ENCODE results near the gene UBL4A.
A peak's percentile ranks its signal among the peaks of the same experiment; 100 is the strongest.

Gene UBL4A

DNA sequence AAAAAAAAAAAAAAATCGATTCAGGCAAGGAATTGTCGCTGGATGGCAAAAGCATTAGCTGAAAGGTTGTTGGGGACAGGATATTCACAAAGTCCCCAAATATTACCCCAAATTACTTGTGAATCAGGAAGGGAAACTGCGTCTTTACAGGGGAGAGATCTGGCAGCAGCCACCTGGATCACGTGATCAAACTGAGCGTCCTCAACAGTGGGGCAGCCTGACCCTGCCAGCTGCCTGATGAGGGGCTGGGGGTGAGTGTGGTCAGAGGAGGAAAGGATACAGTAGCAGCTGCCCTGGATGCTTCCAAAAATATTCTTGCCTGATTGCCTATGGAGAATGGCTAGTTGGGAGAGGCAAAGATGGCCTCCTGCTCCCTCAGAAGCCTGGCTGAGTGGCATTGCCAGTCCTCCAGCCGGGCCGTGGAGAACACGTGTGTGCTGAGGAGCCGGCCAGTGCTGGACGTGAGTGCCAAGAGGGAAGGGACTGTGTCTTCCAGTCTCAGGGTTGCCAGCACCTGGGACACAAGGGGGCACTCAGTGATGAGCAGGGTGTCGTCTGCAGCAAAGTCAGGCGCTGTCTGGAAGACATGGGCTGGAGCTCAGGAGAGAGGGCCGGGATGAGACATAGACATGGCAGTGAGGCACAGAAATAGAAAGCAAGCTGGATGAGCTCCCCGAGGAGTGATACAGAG, 4.4 kb downstream of the UBL4A start:
- DNase-seq: no peak

- no peak for DNase-seq
These were observed 5.2 kb downstream of the UBL4A start for GRCh38 chrX:154481195-154481594.

GRCh38 chrX:154478728-154479622, 7.4 kb downstream of the UBL4A start, which contains the start of gene LAGE3:
LAGE3 (minus strand) TSS chrX:154479281; CDS start chrX:154478915, 366 bp downstream.
- DNase-seq: peak; percentile 94

DNA sequence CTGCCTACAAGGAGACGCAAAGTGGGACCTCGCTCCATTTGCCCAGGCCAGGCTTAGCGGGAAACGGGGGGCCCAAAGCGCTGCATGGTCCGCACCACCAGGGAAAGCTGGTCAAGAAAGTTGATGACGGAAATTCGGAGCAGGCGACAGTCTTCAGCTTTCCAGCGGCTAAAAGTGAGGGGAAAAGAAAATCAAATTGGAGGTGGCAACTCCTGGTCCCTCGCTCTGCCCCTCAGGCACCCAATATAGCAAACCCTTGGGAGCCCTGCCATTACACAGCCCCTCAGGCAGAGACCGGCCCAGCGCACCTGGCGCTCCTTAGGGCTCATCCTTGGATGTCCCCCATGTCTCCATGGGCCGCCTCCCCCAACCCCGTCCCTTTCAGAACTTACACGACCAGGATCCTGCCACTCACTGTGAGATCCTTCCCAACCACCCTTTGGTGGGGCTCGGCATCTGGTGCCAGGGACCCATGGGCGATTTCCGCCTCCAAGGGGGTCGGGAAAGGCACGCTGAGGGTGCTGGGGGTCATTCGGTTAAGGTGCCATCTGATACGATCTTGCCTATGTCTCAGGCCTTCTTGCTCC, 8.4 kb downstream of the UBL4A start:
- DNase-seq: no peak

GRCh38 chrX:154476821-154477220, 9.6 kb downstream of the UBL4A start:
- DNase-seq: no peak

- DNase-seq: no peak
These were observed 12.7 kb downstream of the UBL4A start for GRCh38 chrX:154473683-154474082.

DNA sequence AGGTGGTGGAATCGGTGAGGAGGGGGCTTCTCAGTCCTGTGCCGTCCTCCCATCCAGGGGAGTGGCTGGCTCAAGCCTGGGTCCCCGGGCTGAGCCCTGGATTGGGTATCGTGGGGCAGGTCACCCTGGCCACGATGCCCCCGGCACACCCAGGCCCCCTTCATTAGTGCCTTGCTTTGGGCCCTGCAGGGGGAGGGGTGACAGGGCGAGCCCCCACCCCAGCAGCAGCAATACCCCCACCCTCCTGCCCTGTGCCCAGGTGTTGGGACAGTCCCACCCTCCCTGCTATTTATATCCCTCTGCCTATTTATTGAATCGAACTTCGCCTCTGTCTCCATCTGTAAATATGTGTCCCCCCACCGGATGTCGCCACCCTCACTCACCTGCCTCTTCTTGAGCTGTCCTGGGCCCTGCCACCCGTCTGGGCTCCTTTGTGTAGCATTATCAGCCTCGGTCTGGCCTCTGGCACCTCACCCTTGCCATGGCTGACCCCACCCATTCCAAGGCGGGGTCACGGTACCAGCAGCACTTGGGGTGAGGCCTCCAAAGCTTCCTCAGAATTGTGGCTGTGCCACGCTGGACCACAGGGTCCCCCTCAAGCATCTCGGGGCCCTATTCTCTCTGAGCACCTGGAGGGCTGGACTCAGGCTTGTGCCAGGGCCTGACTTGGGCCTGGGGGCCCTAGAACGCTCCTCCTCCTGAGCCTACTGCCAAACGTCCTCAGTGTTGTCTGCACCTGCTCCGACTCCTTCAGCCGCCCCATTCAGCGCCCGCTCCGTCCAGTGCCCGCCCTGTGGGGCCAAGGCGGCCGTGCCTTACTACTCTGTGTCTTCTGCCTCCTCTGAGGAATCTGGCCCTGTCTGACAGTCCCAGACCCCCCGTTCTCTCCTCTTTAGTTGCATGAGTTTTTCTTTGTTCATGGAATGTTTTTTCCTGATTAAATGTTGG, 13.5 kb downstream of the UBL4A start:
- no peak for DNase-seq

- no peak for DNase-seq
These were observed 14.4 kb downstream of the UBL4A start for GRCh38 chrX:154471839-154472684.

GRCh38 chrX:154470914-154471568, 15.4 kb downstream of the UBL4A start:
- DNase-seq: no peak

DNA sequence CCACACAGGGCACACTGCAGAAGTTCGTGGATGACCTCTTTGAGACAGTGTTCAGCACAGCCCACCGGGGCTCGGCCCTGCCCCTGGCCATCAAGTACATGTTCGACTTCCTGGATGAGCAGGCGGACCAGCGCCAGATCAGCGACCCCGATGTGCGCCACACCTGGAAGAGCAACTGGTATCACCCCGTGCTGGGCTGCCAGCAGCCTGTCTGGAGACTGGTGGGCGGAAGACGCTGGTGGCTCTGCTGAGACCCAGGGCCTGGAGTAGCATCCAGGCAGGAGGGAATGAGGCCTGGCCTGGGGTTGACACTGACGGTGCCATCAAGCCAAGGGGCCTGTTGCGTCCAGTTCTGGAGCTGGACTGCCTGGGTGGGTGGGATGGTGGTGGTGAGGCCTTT, 16.0 kb downstream of the UBL4A start:
- no peak for DNase-seq

GRCh38 chrX:154469880-154470279, 16.5 kb downstream of the UBL4A start:
- DNase-seq: no peak

DNA sequence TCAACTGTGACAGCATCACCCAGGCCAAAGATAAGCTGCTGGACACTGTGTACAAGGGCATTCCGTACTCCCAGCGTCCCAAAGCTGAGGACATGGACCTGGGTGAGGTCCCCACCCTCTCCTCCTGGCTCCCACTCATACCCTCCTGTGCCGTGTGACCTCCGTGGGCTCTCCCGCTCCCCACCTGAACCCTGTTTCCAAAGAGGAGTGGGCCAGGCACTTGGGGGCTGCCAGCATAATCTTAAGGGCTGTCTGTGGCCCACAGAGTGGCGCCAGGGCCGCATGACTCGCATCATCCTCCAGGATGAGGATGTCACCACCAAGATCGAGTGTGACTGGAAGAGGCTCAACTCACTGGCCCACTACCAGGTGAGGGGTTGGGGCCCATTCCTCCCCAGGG, 17.3 kb downstream of the UBL4A start:
- DNase-seq: no peak

GRCh38 chrX:154468217-154468616, 18.2 kb downstream of the UBL4A start:
- no peak for DNase-seq

DNA sequence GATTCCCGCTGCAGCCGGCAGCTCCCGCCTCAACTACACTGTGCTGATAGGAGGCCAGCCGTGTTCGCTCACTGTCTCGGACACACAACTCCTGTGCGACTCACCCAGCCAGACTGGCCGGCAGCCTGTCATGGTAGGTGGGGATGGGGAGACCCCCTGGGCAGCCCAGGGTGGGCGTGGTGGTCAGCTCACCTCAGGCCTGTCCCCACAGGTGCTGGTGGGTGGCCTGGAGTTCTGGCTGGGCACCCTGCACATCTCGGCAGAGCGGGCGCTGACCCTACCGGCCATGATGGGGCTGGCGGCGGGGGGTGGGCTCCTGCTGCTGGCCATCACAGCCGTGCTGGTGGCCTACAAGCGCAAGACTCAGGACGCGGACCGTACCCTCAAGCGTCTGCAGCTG, 18.9 kb downstream of the UBL4A start:
- DNase-seq: no peak

- no peak for DNase-seq
These were observed 19.5 kb downstream of the UBL4A start for GRCh38 chrX:154466907-154467306.

DNA sequence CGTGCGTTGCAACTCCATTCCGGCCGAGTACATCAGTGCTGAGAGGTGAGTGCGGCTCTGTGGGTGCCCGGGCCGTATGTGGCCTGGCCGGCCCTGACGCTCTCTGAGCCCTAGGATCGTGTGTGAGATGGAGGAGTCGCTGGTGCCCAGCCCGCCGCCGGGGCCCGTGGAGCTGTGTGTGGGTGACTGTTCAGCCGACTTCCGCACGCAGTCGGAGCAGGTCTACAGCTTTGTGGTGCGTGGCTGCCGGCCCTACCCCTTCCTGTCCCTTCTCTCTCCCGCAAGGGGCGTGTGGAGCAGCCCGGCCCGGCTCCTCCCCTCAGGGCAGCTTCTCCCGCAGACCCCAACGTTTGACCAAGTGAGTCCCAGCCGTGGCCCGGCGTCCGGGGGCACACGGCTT, 20.4 kb downstream of the UBL4A start:
- no peak for DNase-seq

GRCh38 chrX:154465601-154466000, 20.8 kb downstream of the UBL4A start:
- no peak for DNase-seq

DNA sequence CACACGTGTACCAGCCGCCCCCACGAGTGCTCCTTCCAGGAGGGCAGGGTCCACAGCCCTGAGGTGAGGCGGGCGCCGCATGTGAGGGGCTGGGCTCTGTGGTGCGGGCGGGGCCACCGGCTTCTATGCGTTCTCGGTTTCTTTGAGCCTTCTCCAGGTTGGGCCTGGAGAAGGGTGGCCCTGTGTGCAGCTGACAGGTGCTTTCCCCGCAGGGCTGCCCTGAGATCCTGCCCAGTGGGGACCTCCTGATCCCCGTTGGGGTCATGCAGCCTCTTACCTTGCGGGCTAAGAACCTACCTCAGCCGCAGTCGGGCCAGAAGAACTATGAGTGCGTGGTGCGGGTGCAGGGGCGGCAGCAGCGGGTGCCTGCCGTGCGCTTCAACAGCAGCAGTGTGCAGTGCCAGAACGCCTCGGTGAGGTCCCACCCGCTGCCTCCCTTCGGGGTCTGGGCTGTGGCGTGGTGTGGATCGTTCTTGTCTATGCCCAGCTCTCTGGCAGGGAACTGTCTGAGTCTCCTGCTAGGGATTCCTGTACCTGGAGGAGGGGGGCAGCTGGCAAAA, 21.5 kb downstream of the UBL4A start:
- DNase-seq: no peak

- no peak for DNase-seq
These were observed 22.7 kb downstream of the UBL4A start for GRCh38 chrX:154463611-154464220.

DNA sequence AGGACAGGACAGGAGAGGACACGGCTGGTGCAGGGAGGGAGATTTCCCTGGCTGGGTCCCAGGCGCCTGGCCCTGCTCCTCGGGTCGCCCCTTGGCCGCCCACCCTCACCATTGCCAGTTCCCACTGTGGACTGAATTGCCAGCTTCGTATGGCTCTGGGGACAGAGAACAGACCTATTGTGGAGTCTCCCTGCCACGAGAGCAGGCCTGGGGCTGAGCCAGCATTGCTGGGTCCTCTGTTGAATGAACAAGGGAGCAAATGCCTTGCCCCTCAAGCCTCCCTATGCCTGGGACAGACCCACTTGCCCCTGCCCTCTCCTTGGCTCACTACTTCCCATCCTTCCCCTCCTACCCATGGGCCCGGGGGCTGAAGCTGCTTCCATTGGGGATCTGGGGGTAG, 24.0 kb downstream of the UBL4A start:
- no peak for DNase-seq

All from activated gamma-delta T cell treated with Interleukin-2 at 50 U/mL for 16 hours (primary cell).